Fibroblast of villous mesenchyme (primary cell): Measurements from ENCODE around the gene KLHL40. TPM values are rescaled to one million over a fixed set of nuclear protein-coding genes. Genes with fewer than 3 reads are reported as not detected.

Experiments
- DNase-seq: peaks from one replicate; pipeline ENCODE4 v3.0.0-alpha.2; 2010; ENCODE audit warnings: low read depth
- H3K4me3 ChIP-seq: 2 replicates; pipeline ENCODE4 v1.5.1; 2011; ENCODE audit warnings: low read depth, mild to moderate bottlenecking, low read length
- CTCF ChIP-seq: IDR thresholded peaks from 2 replicates; pipeline ENCODE4 v1.5.1; 2012; ENCODE audit warnings: low read depth, mild to moderate bottlenecking, low read length; ENCODE audit not compliant: insufficient read depth
- total RNA-seq: library from RNA; depleted of rRNA; stranded (reverse); fragments of >200 nt; gene quantifications from 2 replicates; pipeline ENCODE4 v1.2.3, GENCODE V29; 2012

The KLHL40 gene
- total RNA-seq, 1 donor: not detected

DNA sequence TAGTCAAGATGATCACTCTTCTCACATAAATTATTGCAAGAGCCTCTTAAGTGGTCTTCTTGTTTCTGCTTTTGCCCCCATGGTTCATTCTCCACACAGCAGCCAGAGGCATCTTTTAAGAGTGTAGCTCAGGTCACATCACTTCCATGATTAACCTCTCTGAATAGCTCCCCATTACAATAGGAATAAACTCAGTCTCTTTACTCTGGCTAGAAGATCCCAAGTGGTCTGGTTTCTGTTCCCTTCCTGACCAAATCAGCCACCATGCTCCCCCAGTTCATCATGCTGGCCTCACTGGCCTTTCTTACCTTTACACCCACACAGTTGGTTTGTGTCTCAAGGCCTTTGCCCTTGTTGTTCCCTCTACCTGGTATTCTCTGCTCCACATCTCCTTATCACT, 9.0 kb downstream of the KLHL40 start:
- TF ChIP-seq CTCF: no peak
- no peak for DNase-seq

GRCh38 chr3:42696356-42697288, 11.3 kb downstream of the KLHL40 start:
- no peak overlapping the region for H3K4me3 ChIP-seq
- DNase-seq: no peak
- no peak for TF ChIP-seq CTCF

More for the DNA sequence above, 9.0 kb downstream of the KLHL40 start:
- H3K4me3 ChIP-seq: no peak overlapping the region

- no peak for TF ChIP-seq CTCF
- no peak overlapping the region for H3K4me3 ChIP-seq
- DNase-seq: no peak
These were observed 12.1 kb downstream of the KLHL40 start for GRCh38 chr3:42697289-42698051.

GRCh38 chr3:42698216-42698910, 13.0 kb downstream of the KLHL40 start:
- DNase-seq: no peak
- no peak for TF ChIP-seq CTCF
- no peak overlapping the region for H3K4me3 ChIP-seq

GRCh38 chr3:42698911-42699230, 13.5 kb downstream of the KLHL40 start:
- DNase-seq: no peak
- H3K4me3 ChIP-seq: no peak overlapping the region

More at GRCh38 chr3:42698911-42699230, 13.5 kb downstream of the KLHL40 start:
- no peak for TF ChIP-seq CTCF
